HUES6 (cell line): ENCODE measurements around the gene ASIC1.

ENCODE experiments used
- H3K27ac ChIP-seq: 2 replicates; pipeline ENCODE4 v1.7.0; 2013; ENCODE audit warnings: low read depth, mild to moderate bottlenecking, low read length, inconsistent platforms
- H3K27me3 ChIP-seq: 2 replicates; pipeline ENCODE4 v1.6.1; 2013; ENCODE audit warnings: low read length; ENCODE audit not compliant: control insufficient read depth, insufficient read depth
- H3K36me3 ChIP-seq: 2 replicates; pipeline ENCODE4 v1.6.1; 2013; ENCODE audit warnings: low read length; ENCODE audit not compliant: control insufficient read depth, insufficient read depth
- H3K4me1 ChIP-seq: 2 replicates; pipeline ENCODE4 v1.6.1; 2013; ENCODE audit warnings: low read length; ENCODE audit not compliant: control insufficient read depth, insufficient read depth
- H3K4me3 ChIP-seq: 2 replicates; pipeline ENCODE4 v1.5.1; 2013; ENCODE audit warnings: low read depth, low read length
- H3K9ac ChIP-seq: one replicate; pipeline ENCODE4 v1.6.1; 2013; ENCODE audit warnings: mild to moderate bottlenecking, low read length
- H3K9me3 ChIP-seq: 2 replicates; pipeline ENCODE4 v1.6.1; 2013; ENCODE audit warnings: low read depth, low read length; ENCODE audit not compliant: control insufficient read depth, insufficient read depth

Gene ASIC1

GRCh38 chr12:50057000-50057841, at the start of gene ASIC1:
Gene ASIC1 (plus strand): TSS chr12:50057596. CDS start chr12:50058767, 1,171 bp downstream.
- no peaks in the 10 kb centered on the region for H3K9me3 ChIP-seq
- peak within 1 kb of the TSS; percentile 33 for H3K9ac ChIP-seq
- H3K27me3 ChIP-seq, result peaks cover 98% of the 10 kb centered on the region

GRCh38 chr12:50013361-50014147, 43.8 kb upstream of the ASIC1 start:
- Histone ChIP-seq H3K4me3 (no peak overlapping the region), H3K4me1 (peaks cover 4% of the 10 kb centered on the region; the same call in 1 of the 2 replicates), H3K9ac (no peak overlapping the region), H3K27ac (no peak overlapping the region), H3K9me3 (no peaks in the 10 kb centered on the region), H3K27me3 (no peaks in the 10 kb centered on the region), H3K36me3 (peaks cover 34% of the 10 kb centered on the region)

More at GRCh38 chr12:50057000-50057841, at the start of gene ASIC1:
- H3K4me3 ChIP-seq, result peak within 1 kb of the TSS; percentile 83
- peaks cover 14% of the 10 kb centered on the region for H3K4me1 ChIP-seq
- no peaks in the 10 kb centered on the region for H3K36me3 ChIP-seq
- H3K27ac ChIP-seq, result no peak within 1 kb of the TSS

- H3K9ac ChIP-seq, result no peak overlapping the region
- H3K27me3 ChIP-seq, result no peaks in the 10 kb centered on the region
- no peaks in the 10 kb centered on the region for H3K9me3 ChIP-seq
- H3K27ac ChIP-seq, result no peak overlapping the region
- H3K4me3 ChIP-seq, result no peak overlapping the region
- H3K36me3 ChIP-seq, result peaks cover 34% of the 10 kb centered on the region
- H3K4me1 ChIP-seq, result peaks cover 10% of the 10 kb centered on the region; the same call in 1 of the 2 replicates
Observed at GRCh38 chr12:50014342-50014741, 43.1 kb upstream of the ASIC1 start.

- Histone ChIP-seq H3K27me3 (no peaks in the 10 kb centered on the region), H3K9ac (no peak overlapping the region), H3K27ac (no peak overlapping the region), H3K4me3 (no peak overlapping the region), H3K9me3 (no peaks in the 10 kb centered on the region), H3K4me1 (peaks cover 10% of the 10 kb centered on the region; the same call in 1 of the 2 replicates), H3K36me3 (peaks cover 30% of the 10 kb centered on the region)
Observed at GRCh38 chr12:50016501-50017475, 40.6 kb upstream of the ASIC1 start.

GRCh38 chr12:50017641-50018040, 39.8 kb upstream of the ASIC1 start:
- peaks cover 30% of the 10 kb centered on the region for H3K36me3 ChIP-seq

GRCh38 chr12:50018154-50018553, 39.2 kb upstream of the ASIC1 start:
- Histone ChIP-seq H3K27me3 (no peaks in the 10 kb centered on the region), H3K9me3 (no peaks in the 10 kb centered on the region), H3K9ac (no peak overlapping the region), H3K4me3 (no peak overlapping the region), H3K36me3 (peaks cover 29% of the 10 kb centered on the region), H3K27ac (no peak overlapping the region), H3K4me1 (peaks cover 10% of the 10 kb centered on the region; the same call in 1 of the 2 replicates)

More at GRCh38 chr12:50017641-50018040, 39.8 kb upstream of the ASIC1 start:
- Histone ChIP-seq H3K4me3 (no peak overlapping the region), H3K9me3 (no peaks in the 10 kb centered on the region), H3K27me3 (no peaks in the 10 kb centered on the region), H3K4me1 (peaks cover 10% of the 10 kb centered on the region; the same call in 1 of the 2 replicates), H3K27ac (no peak overlapping the region), H3K9ac (no peak overlapping the region)

- H3K9me3 ChIP-seq, result no peaks in the 10 kb centered on the region
- no peaks in the 10 kb centered on the region for H3K27me3 ChIP-seq
- H3K4me1 ChIP-seq, result peaks cover 10% of the 10 kb centered on the region; the same call in 1 of the 2 replicates
- no peak overlapping the region for H3K27ac ChIP-seq
- H3K4me3 ChIP-seq, result no peak overlapping the region
- H3K36me3 ChIP-seq, result peaks cover 21% of the 10 kb centered on the region
- H3K9ac ChIP-seq, result no peak overlapping the region
Observed at GRCh38 chr12:50018968-50019367, 38.4 kb upstream of the ASIC1 start.

GRCh38 chr12:50019524-50019923, 37.9 kb upstream of the ASIC1 start:
- H3K36me3 ChIP-seq, result peaks cover 16% of the 10 kb centered on the region
- H3K9ac ChIP-seq, result no peak overlapping the region
- no peak overlapping the region for H3K4me3 ChIP-seq
- H3K9me3 ChIP-seq, result no peaks in the 10 kb centered on the region
- H3K27me3 ChIP-seq, result no peaks in the 10 kb centered on the region
- peaks cover 10% of the 10 kb centered on the region; the same call in 1 of the 2 replicates for H3K4me1 ChIP-seq
- no peak overlapping the region for H3K27ac ChIP-seq

GRCh38 chr12:50021031-50021430, 36.4 kb upstream of the ASIC1 start:
- Histone ChIP-seq H3K27ac (no peak overlapping the region), H3K4me1 (peaks cover 13% of the 10 kb centered on the region), H3K9me3 (no peaks in the 10 kb centered on the region), H3K4me3 (no peak overlapping the region), H3K9ac (no peak overlapping the region), H3K36me3 (peaks cover 9% of the 10 kb centered on the region), H3K27me3 (no peaks in the 10 kb centered on the region)

- Histone ChIP-seq H3K9me3 (no peaks in the 10 kb centered on the region), H3K27ac (no peak overlapping the region), H3K36me3 (no peaks in the 10 kb centered on the region), H3K4me3 (no peak overlapping the region), H3K27me3 (no peaks in the 10 kb centered on the region), H3K4me1 (peaks cover 13% of the 10 kb centered on the region), H3K9ac (no peak overlapping the region)
Observed at GRCh38 chr12:50022903-50023302, 34.5 kb upstream of the ASIC1 start.
